Vagina (tissue), 2 donors: ENCODE data around the gene PHF20.

ENCODE experiments used
- POLR2A ChIP-seq, 2 donors: fragments of 450-650 bp; IDR thresholded peaks; one replicate each; pipeline ENCODE4 v1.6.1; 2017; ENCODE audit warnings: antibody characterized with exemption in 2 of 2, mild to moderate bottlenecking in 2 of 2, moderate library complexity in 2 of 2
- TF ChIP-seq, protein P1 (sequence below), 3 experiments: fragments of 450-650 bp in 2 of 3; fragments of 200-600 bp in 1 of 3; sonication (generic) in 1 of 3; IDR thresholded peaks; one replicate each; pipeline ENCODE4 v1.5.1; 2017 to 2019; ENCODE audit warnings: antibody characterized with exemption in 3 of 3, mild to moderate bottlenecking in 2 of 3, moderate library complexity in 2 of 3

DNA sequence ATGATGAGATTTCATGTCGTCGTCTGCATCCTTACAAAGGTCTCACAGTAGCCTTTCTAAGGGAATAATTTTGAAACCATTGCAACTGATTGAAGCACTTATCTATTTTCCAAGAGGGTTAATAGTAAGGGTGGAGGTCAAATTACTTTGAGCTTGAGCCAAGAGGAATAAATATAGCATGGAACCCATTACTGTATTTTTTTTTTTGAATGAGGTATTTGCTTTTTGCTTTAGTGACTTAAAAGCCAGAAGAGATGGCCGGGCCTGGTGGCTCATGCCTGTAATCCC, 104.2 kb downstream of the PHF20 start:
- TF ChIP-seq, protein P1, sequence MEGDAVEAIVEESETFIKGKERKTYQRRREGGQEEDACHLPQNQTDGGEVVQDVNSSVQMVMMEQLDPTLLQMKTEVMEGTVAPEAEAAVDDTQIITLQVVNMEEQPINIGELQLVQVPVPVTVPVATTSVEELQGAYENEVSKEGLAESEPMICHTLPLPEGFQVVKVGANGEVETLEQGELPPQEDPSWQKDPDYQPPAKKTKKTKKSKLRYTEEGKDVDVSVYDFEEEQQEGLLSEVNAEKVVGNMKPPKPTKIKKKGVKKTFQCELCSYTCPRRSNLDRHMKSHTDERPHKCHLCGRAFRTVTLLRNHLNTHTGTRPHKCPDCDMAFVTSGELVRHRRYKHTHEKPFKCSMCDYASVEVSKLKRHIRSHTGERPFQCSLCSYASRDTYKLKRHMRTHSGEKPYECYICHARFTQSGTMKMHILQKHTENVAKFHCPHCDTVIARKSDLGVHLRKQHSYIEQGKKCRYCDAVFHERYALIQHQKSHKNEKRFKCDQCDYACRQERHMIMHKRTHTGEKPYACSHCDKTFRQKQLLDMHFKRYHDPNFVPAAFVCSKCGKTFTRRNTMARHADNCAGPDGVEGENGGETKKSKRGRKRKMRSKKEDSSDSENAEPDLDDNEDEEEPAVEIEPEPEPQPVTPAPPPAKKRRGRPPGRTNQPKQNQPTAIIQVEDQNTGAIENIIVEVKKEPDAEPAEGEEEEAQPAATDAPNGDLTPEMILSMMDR (IDR thresholded peaks at IDR 0.05), result no peak
- TF ChIP-seq POLR2A (IDR thresholded peaks at IDR 0.05), result no peak
